Measurements from ENCODE around the gene HES7.

Gene HES7

GRCh38 chr17:8142887-8143580 lies 19.1 kb upstream of the HES7 start:
- no peak for DNase-seq (ENCODE audit: low read depth)

GRCh38 chr17:8142158-8142886 lies 18.4 kb upstream of the HES7 start:
- DNase-seq (ENCODE audit: low read depth), result no peak

GRCh38 chr17:8141741-8142140 lies 17.8 kb upstream of the HES7 start:
- no peak for DNase-seq (ENCODE audit: low read depth)

GRCh38 chr17:8141045-8141444 lies 17.1 kb upstream of the HES7 start:
- DNase-seq (ENCODE audit: low read depth), result no peak

GRCh38 chr17:8140065-8141029 lies 16.4 kb upstream of the HES7 start:
- no peak for DNase-seq (ENCODE audit: low read depth)

- DNase-seq (ENCODE audit: low read depth), result peak; percentile 97
Measured at GRCh38 chr17:8138672-8139371, 14.9 kb upstream of the HES7 start.

- DNase-seq (ENCODE audit: low read depth), result no peak
Measured at GRCh38 chr17:8138374-8138671, 14.4 kb upstream of the HES7 start.

GRCh38 chr17:8137645-8138373 lies 13.9 kb upstream of the HES7 start:
- DNase-seq (ENCODE audit: low read depth), result no peak

GRCh38 chr17:8133941-8134340 lies 10.0 kb upstream of the HES7 start:
- no peak for DNase-seq (ENCODE audit: low read depth)

- no peak for DNase-seq (ENCODE audit: low read depth)
Measured at GRCh38 chr17:8133399-8133798, 9.5 kb upstream of the HES7 start.

GRCh38 chr17:8131844-8132441 lies 8.0 kb upstream of the HES7 start:
- no peak for DNase-seq (ENCODE audit: low read depth)

GRCh38 chr17:8128125-8128784 lies 4.3 kb upstream of the HES7 start:
- DNase-seq (ENCODE audit: low read depth), result no peak

GRCh38 chr17:8126491-8127066 lies 2.7 kb upstream of the HES7 start:
- no peak for DNase-seq (ENCODE audit: low read depth)

- DNase-seq (ENCODE audit: low read depth), result no peak
Measured at GRCh38 chr17:8125947-8126490, 2.1 kb upstream of the HES7 start.

GRCh38 chr17:8125154-8125946 lies 1.4 kb upstream of the HES7 start:
- DNase-seq (ENCODE audit: low read depth), result peak; percentile 93

- no peak for DNase-seq (ENCODE audit: low read depth)
Measured at GRCh38 chr17:8124350-8125153, 646 bp upstream of the HES7 start.

- no peak for DNase-seq (ENCODE audit: low read depth)
Measured at GRCh38 chr17:8122924-8123694, 797 bp downstream of the HES7 start.

Data from activated T-cell treated with anti-CD3 and anti-CD28 coated beads for 24 hours (primary cell).